Right ventricle myocardium superior (tissue), 1 donor: Measurements from ENCODE around the gene DUS1L. TPM values are rescaled to one million over a fixed set of nuclear protein-coding genes. Genes with fewer than 3 reads are reported as not detected.

Source experiments
- ATAC-seq: fragments of 200-7000 bp; cut with Tn5 transposase; one replicate; pipeline ENCODE4 v1.9.1; 2020; ENCODE audit warnings: mild to moderate bottlenecking; ENCODE audit not compliant: poor library complexity
- DNase-seq: peaks from one replicate; pipeline ENCODE4 v3.0.0-alpha.2; 2020
- intact Hi-C: fragments of 100-400 bp; cut with DNase I; formaldehyde crosslinking; loops from one replicate; pipeline ENCODE4 v1.11.2; 2022
- total RNA-seq: library from RNA; stranded (reverse); fragmentation: NEBNext Ultra II Directional; extraction: Animal tissue kit (Norgen Biotek cat#: 25700); gene quantifications from one replicate; pipeline ENCODE4 v1.2.1, GENCODE V29; 2021
- donor health status: DM: no; HTN: yes; CAD: no; lungs with severe emphysema.

The DUS1L gene
- total RNA-seq, 1 donor from 2014 or later: 57.9 TPM

DNA sequence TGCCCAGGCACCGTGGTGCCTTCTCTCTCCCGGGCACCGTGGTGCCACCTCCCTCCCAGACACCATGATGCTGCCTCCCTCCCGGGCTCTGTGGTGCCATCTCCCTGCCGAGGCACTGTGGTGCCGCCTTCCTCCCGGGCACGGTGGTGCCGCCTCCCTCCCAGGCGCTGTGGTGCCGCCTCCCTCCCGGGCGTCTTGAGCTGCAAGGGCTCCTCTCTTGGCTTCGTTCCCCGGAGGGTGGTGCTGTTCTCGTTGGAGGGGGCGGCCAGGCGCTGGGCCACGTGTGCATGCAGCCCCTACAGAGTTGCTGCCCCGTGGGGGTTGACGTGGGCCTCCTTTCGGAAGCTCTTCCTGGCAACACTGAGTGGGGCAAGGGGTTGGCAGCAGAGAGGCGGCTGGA is 51.2 kb downstream of the DUS1L start:
- DNase-seq: no peak
- intact Hi-C loops: no loop called here
- ATAC-seq: no peak

GRCh38 chr17:82013772-82014321 is 51.8 kb downstream of the DUS1L start:
- ATAC-seq (peak; percentile 72), DNase-seq (peak; percentile 64)
- intact Hi-C loops: no loop called here

- peak; percentile 68 for ATAC-seq
- intact Hi-C loops: no loop called here
- DNase-seq: peak; percentile 74
Observed at GRCh38 chr17:82013341-82013740, 52.3 kb downstream of the DUS1L start.

GRCh38 chr17:82012640-82013295 is 52.8 kb downstream of the DUS1L start:
- ATAC-seq: peak; percentile 60

GRCh38 chr17:82012261-82012639 is 53.4 kb downstream of the DUS1L start:
- no peak for DNase-seq
- no peak for ATAC-seq
- intact Hi-C loops: no loop called here

More at GRCh38 chr17:82012640-82013295, 52.8 kb downstream of the DUS1L start:
- DNase-seq: peak; percentile 63
- intact Hi-C loops: no loop called here

DNA sequence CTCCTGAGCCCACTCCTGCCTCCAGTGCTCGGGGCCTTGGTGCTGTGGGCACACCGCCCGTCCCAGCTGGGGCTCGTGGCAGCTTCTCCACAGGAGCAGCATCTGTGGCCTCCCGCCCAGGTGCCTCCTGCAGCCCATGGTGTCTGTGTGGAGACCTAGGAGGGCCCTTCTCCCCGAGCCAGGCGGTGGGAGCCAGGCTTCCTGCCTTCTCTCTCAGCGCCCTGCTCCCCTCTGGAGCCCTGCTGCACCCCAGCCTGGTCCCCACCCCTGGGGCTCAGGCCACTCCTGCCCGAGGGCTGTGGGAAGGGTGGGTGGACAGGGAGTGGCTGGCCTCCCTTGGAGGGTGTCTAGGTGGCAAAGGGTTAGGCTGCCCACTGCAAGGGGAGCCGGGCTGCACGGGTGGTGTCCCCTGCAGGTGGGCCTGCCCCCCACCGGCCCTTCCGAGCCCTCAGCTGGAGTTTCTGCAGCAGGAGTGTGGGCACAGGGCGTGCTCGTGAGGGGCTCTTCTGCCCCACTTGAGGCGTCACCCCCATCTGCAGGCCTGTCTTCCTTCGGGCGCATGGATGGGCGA is 53.9 kb downstream of the DUS1L start:
- intact Hi-C loops: no loop called here
- ATAC-seq (no peak), DNase-seq (no peak)

GRCh38 chr17:82010575-82011525 is 54.8 kb downstream of the DUS1L start:
- ATAC-seq: no peak
- intact Hi-C loops: no loop called here
- DNase-seq: no peak

GRCh38 chr17:82009413-82009812 is 56.2 kb downstream of the DUS1L start:
- intact Hi-C loops: no loop called here
- ATAC-seq (no peak), DNase-seq (no peak)

GRCh38 chr17:82008941-82009405 is 56.6 kb downstream of the DUS1L start:
- intact Hi-C loops: no loop called here
- ATAC-seq (no peak), DNase-seq (peak; percentile 72)

DNA sequence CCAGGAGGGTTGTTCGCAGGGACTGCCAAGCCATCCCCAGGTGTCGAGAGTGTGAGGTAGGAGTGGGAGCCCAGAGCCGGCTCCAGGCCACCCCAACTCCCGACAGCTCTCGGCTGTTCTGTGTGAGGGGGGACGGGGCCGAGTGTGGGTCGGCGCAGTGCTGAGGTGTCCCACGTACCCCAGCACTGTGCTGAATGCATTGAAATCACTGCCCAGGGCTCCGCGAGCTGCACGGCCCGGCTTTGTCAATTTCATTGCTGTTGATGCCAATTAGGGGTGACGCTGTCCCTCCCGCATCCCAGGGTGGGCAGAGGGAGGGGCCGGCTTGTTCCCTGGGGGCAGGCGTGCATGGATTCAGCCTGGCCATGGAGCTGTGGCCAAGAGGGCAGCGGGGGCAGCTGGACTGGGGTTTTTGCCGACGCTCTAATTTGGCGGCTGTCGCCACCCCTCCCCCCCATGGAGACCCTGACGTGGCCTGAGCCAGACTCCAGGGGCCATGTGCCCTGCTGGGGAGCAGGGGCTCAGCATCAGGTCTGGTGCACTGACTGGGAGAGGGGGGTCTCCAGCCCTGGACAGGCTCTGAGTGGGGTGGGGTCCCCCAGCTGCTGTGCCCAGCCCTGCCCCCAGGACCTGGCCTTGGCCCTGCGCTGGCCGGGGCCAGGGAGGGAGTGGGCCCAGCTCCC is 57.2 kb downstream of the DUS1L start:
- DNase-seq (no peak), ATAC-seq (no peak)
- intact Hi-C loops: no loop called here

Other genes starting within 250 kb of the DUS1L start
- 104 TPM for gene MCRIP1, start 232.5 kb downstream of the DUS1L start, total RNA-seq
- not detected for gene PPP1R27, start 230.8 kb downstream of the DUS1L start, total RNA-seq
- gene P4HB, start 205.3 kb downstream of the DUS1L start, total RNA-seq: 309 TPM
- 113 TPM for gene ARHGDIA, start 194.5 kb downstream of the DUS1L start, total RNA-seq
- gene ALYREF, start 174.2 kb downstream of the DUS1L start, total RNA-seq: 29.9 TPM
- gene ANAPC11, start 174.1 kb downstream of the DUS1L start, total RNA-seq: 176 TPM
- gene NPB, start 163.6 kb downstream of the DUS1L start, total RNA-seq: 0.24 TPM
- gene PCYT2, start 154.4 kb downstream of the DUS1L start, total RNA-seq: 29.5 TPM
- gene SIRT7, start 147.6 kb downstream of the DUS1L start, total RNA-seq: 6.1 TPM
- gene MAFG, start 138.1 kb downstream of the DUS1L start, total RNA-seq: 29.9 TPM
- gene PYCR1, start 128.5 kb downstream of the DUS1L start, total RNA-seq: 3.2 TPM
- 3.5 TPM for gene MYADML2, start 118.6 kb downstream of the DUS1L start, total RNA-seq
- 0.56 TPM for gene NOTUM, start 104.6 kb downstream of the DUS1L start, total RNA-seq
- gene ASPSCR1, start 88.2 kb downstream of the DUS1L start, total RNA-seq: 25.4 TPM
- 27.8 TPM for gene CENPX, start 42.9 kb downstream of the DUS1L start, total RNA-seq
- gene LRRC45, start 42.5 kb downstream of the DUS1L start, total RNA-seq: 4.7 TPM
- gene RAC3, start 34.1 kb downstream of the DUS1L start, total RNA-seq: 0.97 TPM
- gene DCXR, start 28.1 kb downstream of the DUS1L start, total RNA-seq: 178 TPM
- gene RFNG, start 14.0 kb downstream of the DUS1L start, total RNA-seq: 20.5 TPM
- 86.5 TPM for gene GPS1, start 13.9 kb downstream of the DUS1L start, total RNA-seq
- gene FASN, start 32.4 kb upstream of the DUS1L start, total RNA-seq: 23.0 TPM
- 8.6 TPM for gene CCDC57, start 147.0 kb upstream of the DUS1L start, total RNA-seq
- 10.0 TPM for gene SLC16A3, start 163.2 kb upstream of the DUS1L start, total RNA-seq
- 54.4 TPM for gene CSNK1D, start 207.9 kb upstream of the DUS1L start, total RNA-seq